Dendritic cell treated with granulocyte-macrophage colony-stimulating factor and Interleukin-4, amounts not matched to agents 40 ng/mL and 50 ng/mL, for 4 days (primary cell): ENCODE results near the gene S100A14.
"Not testable (repeated sequence)": the region's sequence is repeated elsewhere in the genome, so short reads cannot be mapped to it uniquely, and the experiment has no call there.

Source experiments
- H3K27ac Mint-ChIP-seq: one replicate; pipeline ENCODE4 v1.8.0; 2022; ENCODE audit warnings: mild to moderate bottlenecking, mixed read lengths
- H3K27me3 Mint-ChIP-seq: one replicate; pipeline ENCODE4 v1.8.0; 2022; ENCODE audit warnings: mild to moderate bottlenecking, mixed read lengths
- H3K36me3 Mint-ChIP-seq: one replicate; pipeline ENCODE4 v1.8.0; 2022; ENCODE audit warnings: low read depth, mixed read lengths
- H3K4me1 Mint-ChIP-seq: one replicate; pipeline ENCODE4 v1.8.0; 2022; ENCODE audit warnings: low read depth, mixed read lengths
- H3K4me3 Mint-ChIP-seq: one replicate; pipeline ENCODE4 v1.8.0; 2022; ENCODE audit warnings: mild to moderate bottlenecking, moderate library complexity, mixed read lengths
- H3K9me3 Mint-ChIP-seq: one replicate; pipeline ENCODE4 v1.8.0; 2022; ENCODE audit warnings: mixed read lengths
- intact Hi-C: fragments of 100-400 bp; cut with micrococcal nuclease; formaldehyde crosslinking; loops from one replicate; pipeline ENCODE4 v1.15.0; 2022

Gene S100A14

DNA sequence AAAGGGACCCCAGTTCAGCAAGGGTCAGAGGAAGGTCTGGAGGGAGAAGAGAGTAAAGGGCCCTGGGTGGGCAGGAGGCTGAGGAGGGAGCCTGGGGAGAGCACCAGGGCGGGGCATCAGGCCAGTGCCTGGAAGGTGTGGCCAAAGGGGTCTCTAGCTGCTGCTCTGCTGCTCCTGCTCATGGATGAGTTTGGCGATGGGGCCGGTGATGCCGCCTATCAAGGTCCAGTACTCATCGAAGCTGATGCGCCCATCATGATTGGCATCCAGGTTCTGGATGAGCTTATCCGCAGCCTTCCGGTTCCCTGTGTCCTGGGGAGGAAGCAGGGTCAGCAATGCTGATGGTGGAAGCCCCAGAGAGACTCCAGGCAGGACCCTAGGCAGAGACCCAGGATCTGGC lies 8.7 kb downstream of the S100A14 start:
- Mint-ChIP-seq H3K27ac (no peak overlapping the region), H3K27me3 (peaks cover 1% of the 10 kb centered on the region), H3K4me1 (peaks cover 43% of the 10 kb centered on the region), H3K36me3 (no peaks in the 10 kb centered on the region), H3K4me3 (no peak overlapping the region), H3K9me3 (no peaks in the 10 kb centered on the region)
- intact Hi-C loops: no loop called here

DNA sequence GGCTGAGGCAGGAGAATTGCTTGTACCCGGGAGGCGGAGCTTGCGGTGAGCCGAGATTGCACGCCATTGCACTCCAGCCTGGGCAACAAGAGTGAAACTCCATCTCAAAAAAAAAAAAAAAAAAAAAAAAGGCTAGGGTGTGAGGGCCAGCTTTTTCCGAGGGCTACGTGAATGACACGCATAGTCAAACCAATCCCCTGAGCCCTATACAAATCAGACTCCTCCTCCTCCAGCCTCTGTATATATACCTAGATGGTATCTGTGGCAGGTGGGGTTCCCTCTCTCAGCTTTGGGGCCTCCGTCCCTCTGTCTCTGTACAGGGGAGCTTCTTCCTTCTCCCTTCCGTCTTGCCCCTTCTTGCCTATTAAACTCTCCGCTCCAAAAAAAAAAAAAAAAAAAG lies 9.9 kb downstream of the S100A14 start:
- H3K27ac Mint-ChIP-seq: no peak overlapping the region
- H3K4me1 Mint-ChIP-seq: peaks cover 44% of the 10 kb centered on the region

DNA sequence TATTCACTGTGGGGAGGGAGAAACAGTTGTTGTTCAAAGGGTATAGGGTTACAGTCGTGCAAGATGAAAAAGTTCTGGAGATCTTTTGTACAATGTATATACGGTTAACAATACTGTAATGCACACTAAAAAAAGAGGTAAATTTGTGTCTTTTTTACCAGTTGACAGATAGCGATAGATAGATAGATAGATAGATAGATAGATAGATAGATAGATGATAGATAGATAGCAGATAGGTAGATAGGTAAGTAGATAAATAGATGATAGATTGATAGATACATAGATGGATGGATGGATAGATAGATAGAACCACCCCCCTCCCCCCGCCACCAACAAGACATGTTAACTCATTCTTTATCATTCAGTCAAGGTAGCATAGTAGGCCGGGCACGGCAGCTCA lies 13.4 kb downstream of the S100A14 start:
- Mint-ChIP-seq H3K4me1 (peaks cover 31% of the 10 kb centered on the region), H3K27ac (no peak overlapping the region)

More for the DNA sequence above, 9.9 kb downstream of the S100A14 start:
- intact Hi-C loops: no loop called here
- H3K27me3 Mint-ChIP-seq: peaks cover 1% of the 10 kb centered on the region
- H3K9me3 Mint-ChIP-seq: no peaks in the 10 kb centered on the region
- no peaks in the 10 kb centered on the region for H3K36me3 Mint-ChIP-seq
- no peak overlapping the region for H3K4me3 Mint-ChIP-seq

DNA sequence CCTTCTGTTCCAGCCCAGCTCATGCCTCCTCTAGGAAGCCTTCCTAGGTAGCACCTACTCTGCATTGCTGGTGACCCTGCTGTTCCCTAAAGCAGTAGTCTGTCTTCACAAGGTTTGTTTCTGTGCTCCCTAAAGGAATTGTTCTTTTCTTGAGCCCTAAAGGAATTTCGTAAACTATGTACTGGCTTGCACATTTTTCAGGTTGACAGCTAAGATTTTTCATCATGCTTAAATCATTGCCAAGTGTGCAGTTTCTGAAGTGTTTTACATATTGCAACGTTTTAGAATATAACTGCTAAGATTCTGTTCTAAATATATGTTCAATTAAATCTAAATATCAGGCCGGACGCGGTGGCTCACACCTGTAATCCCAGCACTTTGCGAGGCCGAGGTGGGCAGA lies 16.3 kb downstream of the S100A14 start:
- Mint-ChIP-seq H3K4me1 (peaks cover 35% of the 10 kb centered on the region), H3K9me3 (no peaks in the 10 kb centered on the region), H3K36me3 (no peaks in the 10 kb centered on the region), H3K27me3 (no peaks in the 10 kb centered on the region), H3K27ac (peak overlapping the region; percentile 29), H3K4me3 (no peak overlapping the region)
- intact Hi-C loops: no loop called here

More for the DNA sequence above, 13.4 kb downstream of the S100A14 start:
- H3K36me3 Mint-ChIP-seq: no peaks in the 10 kb centered on the region
- no peak overlapping the region for H3K4me3 Mint-ChIP-seq
- no peaks in the 10 kb centered on the region for H3K9me3 Mint-ChIP-seq
- intact Hi-C loops: no loop called here
- H3K27me3 Mint-ChIP-seq: peaks cover 1% of the 10 kb centered on the region

DNA sequence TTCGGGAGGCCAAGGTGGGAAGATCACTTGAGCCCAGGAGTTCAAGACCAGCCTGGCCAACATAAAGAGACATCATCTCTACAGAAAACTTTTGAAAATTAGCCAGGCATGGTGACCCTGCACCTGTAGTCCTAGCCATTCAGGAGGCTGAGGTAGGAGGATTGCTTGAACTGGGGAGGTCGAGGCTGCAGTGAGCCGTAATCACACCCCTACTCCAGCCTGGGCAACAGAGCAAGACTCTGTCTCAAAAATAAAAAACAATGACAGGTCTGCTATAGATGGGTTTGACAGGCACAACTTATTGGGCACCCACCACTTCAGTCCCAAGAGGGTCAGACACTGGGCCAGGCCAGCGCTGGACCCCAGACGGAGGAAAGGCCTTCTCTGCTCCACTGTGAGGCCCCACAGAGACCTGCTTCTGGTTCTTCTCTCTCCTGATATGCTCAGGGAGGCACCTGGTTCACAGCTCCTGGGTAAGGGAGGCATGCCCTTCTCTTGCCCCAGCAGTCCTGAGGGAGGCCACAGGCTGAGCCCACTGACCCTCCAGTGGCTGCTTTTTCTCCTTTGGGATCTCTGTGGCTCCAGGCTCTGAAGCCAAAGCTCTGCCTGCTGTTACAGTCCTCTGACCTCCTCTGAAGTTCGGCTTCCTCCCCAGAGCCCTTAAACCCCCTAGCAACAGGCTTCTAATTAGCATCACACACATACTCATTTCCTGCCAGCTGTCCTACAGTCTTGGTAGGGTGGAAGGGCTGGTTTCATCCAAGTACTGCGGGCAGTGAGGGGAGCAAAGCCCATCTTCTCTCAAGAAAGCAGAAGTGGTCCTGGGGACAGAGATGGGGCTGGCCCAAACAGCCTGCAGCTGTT lies 17.6 kb downstream of the S100A14 start:
- H3K27ac Mint-ChIP-seq: peak overlapping the region; percentile 28
- intact Hi-C loops: no loop called here
- no peaks in the 10 kb centered on the region for H3K36me3 Mint-ChIP-seq
- no peaks in the 10 kb centered on the region for H3K27me3 Mint-ChIP-seq
- no peaks in the 10 kb centered on the region for H3K9me3 Mint-ChIP-seq
- H3K4me1 Mint-ChIP-seq: peaks cover 35% of the 10 kb centered on the region
- H3K4me3 Mint-ChIP-seq: no peak overlapping the region

DNA sequence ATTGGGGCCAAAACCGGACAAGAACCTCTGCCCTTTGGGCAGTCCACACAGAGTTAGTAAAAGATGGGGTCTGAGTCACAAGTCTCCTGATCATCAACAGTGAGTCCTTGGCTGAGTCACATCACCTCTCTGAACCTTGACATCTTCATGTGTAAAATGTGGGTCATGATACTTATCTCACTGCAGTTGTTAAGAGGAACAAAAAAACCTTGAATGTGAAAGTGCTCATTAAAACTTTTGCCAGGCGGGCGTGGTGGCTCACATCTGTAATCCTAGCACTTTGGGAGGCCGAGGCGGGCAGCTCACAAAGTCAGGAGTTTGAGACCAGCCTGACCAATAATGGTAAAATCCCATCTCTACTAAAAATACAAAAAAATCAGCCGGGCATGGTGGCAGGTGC lies 18.9 kb downstream of the S100A14 start:
- H3K27me3 Mint-ChIP-seq: no peaks in the 10 kb centered on the region
- H3K4me1 Mint-ChIP-seq: peaks cover 31% of the 10 kb centered on the region
- peak overlapping the region; percentile 39 for H3K27ac Mint-ChIP-seq
- H3K4me3 Mint-ChIP-seq: no peak overlapping the region
- no peaks in the 10 kb centered on the region for H3K9me3 Mint-ChIP-seq
- intact Hi-C loops: no loop called here
- no peaks in the 10 kb centered on the region for H3K36me3 Mint-ChIP-seq

DNA sequence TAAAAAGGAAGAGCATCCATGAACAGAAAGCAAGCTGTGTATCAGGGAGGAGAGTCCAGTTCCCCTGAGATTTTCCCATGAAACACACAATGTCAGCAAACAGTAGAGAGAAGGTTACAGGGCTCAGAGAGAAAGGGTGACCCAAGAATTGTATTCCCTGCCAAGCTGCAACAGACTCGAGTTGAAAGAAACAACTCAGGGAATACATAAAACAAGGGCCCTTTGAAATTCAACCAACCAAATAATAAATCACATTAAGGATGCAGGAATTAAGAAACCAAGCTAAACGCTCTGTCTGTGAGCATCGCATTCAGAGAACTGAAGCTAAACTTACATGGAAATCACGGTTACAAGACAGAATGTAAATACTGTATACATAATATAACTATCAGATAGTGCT lies 23.4 kb downstream of the S100A14 start:
- no peak overlapping the region for H3K27ac Mint-ChIP-seq
- H3K4me3 Mint-ChIP-seq: no peak overlapping the region
- peaks cover 9% of the 10 kb centered on the region for H3K4me1 Mint-ChIP-seq

DNA sequence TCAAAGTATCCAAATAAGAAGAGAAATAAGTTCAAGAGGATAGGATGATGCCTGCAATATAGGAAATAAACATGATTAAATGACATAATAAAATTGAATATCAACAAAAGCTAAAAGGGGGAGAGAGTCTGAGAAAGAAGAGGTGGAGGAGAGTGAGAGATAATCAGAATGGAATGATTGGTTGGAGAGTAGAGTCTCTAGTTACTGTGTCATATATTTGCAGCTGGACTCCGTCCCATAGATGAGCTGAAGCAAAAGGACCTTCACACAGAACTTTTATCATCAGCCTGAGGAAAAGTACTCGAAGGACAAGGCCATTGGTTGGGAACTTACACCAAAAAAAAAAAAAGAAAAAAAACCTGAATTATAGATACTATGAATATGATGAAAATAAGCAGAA lies 27.6 kb downstream of the S100A14 start:
- Mint-ChIP-seq H3K9me3 (no peaks in the 10 kb centered on the region), H3K4me3 (no peak overlapping the region)
- intact Hi-C loops: no loop called here

More for the DNA sequence above, 23.4 kb downstream of the S100A14 start:
- intact Hi-C loops: no loop called here
- Mint-ChIP-seq H3K9me3 (no peaks in the 10 kb centered on the region), H3K36me3 (no peaks in the 10 kb centered on the region), H3K27me3 (no peaks in the 10 kb centered on the region)

DNA sequence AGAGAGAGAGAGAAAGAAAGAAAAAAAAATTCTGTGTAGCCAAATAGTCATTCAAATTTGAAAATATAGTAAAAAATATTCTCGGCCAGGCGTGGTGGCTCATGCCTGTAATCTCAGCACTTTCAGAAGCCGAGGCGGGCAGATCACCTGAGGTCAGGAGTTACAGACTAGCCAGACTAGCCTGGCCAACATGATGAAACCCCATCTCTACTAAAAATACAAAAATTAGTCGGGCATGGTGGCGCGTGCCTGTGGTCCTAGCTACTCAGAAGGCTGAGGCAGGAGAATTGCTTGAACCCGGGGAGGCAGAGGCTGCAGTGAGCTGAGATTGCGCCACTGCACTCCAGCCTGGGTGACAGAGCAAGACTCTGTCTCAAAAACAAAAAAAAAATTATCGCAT lies 28.1 kb downstream of the S100A14 start:
- H3K9me3 Mint-ChIP-seq, intact Hi-C loops, H3K27ac Mint-ChIP-seq, H3K36me3 Mint-ChIP-seq, H3K27me3 Mint-ChIP-seq, H3K4me3 Mint-ChIP-seq: not testable (repeated sequence)
- H3K4me1 Mint-ChIP-seq: peaks cover 12% of the 10 kb centered on the region

More for the DNA sequence above, 27.6 kb downstream of the S100A14 start:
- Mint-ChIP-seq H3K36me3 (no peaks in the 10 kb centered on the region), H3K4me1 (peaks cover 12% of the 10 kb centered on the region), H3K27me3 (peaks cover 2% of the 10 kb centered on the region), H3K27ac (no peak overlapping the region)

DNA sequence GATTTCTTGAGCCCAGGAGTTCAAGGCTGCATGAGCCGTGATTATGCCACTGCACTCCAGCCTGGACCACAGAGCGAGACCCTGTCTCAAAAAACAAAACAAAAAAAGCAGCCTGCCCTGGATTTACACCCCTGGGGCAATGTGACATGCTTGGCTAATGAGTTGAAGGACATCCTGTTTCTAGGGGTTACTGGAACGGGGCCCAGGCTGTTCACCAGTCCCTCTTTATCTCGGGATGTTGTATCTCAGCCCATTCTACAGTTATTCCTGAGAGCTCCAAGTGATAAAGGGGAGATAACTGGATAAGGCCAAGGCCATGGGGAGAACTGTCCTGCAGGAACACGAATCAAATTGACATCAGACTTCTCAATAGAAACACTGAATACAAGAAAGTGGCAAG lies 28.8 kb downstream of the S100A14 start:
- peaks cover 12% of the 10 kb centered on the region for H3K4me1 Mint-ChIP-seq
- no peaks in the 10 kb centered on the region for H3K36me3 Mint-ChIP-seq
- no peak overlapping the region for H3K4me3 Mint-ChIP-seq
- H3K27ac Mint-ChIP-seq: no peak overlapping the region
- intact Hi-C loops: no loop called here
- H3K9me3 Mint-ChIP-seq: no peaks in the 10 kb centered on the region
- peaks cover 2% of the 10 kb centered on the region for H3K27me3 Mint-ChIP-seq

DNA sequence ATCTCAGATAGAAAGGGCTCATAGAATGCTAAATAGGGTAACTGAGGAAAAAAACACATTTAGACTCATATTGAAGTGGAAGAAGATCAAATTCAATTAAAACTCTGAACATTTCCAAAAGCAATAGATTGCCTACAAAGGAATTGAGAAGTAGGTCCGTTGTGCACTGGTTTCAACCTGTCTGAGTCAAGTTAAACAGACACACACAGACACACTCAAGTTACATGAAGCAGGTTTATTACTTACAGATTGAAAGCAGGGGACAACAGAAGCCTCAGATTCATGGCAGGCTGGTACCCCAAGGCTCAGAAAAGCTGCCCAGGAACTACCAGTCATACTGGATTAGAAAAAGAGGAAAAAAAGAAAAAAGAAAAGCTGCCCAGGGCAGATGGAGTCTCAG lies 29.8 kb downstream of the S100A14 start:
- intact Hi-C loops: no loop called here
- no peaks in the 10 kb centered on the region for H3K36me3 Mint-ChIP-seq
- no peak overlapping the region for H3K27ac Mint-ChIP-seq
- no peaks in the 10 kb centered on the region for H3K9me3 Mint-ChIP-seq
- H3K4me3 Mint-ChIP-seq: no peak overlapping the region
- peaks cover 12% of the 10 kb centered on the region for H3K4me1 Mint-ChIP-seq
- peaks cover 2% of the 10 kb centered on the region for H3K27me3 Mint-ChIP-seq

DNA sequence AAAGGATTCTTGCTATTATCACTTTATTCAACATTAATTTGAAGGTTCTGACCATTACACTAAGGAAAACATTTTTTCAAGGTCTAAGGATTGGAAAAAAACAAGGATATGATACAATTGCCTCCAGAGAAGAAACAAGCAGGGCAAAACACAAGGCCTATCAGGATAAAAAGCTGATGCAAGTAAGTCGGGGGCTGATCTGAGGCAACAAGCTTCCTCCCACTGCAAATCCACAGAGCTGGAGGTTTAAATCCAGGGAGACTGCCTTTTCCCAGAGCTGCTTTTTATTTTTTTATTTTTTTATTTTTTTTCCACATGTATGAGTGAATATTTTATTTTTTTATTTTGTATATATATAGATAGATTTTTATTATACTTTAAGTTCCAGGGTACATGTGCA lies 31.1 kb downstream of the S100A14 start:
- H3K27ac Mint-ChIP-seq: no peak overlapping the region
- H3K4me3 Mint-ChIP-seq: no peak overlapping the region
- no peaks in the 10 kb centered on the region for H3K36me3 Mint-ChIP-seq
- peaks cover 2% of the 10 kb centered on the region for H3K27me3 Mint-ChIP-seq
- intact Hi-C loops: no loop called here
- H3K4me1 Mint-ChIP-seq: peaks cover 12% of the 10 kb centered on the region
- H3K9me3 Mint-ChIP-seq: no peaks in the 10 kb centered on the region

DNA sequence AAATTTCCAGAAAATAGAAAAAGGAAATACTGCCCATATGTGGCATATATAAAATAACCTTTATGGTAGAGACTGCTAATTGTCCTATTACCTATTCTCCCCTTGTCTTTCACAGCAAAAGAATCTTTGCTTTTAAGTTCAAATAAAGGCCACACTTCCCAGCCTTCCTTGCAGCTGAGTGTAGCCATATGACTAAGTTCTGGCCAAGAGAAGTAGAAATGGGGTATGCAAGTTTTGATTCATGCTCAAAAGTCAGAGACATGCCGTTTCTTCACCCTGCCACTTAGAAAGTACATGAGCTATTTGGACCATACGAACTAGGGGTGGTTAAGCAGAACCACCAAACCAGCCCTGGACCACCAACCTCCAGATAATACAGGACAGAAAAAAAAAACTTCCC lies 32.1 kb downstream of the S100A14 start:
- intact Hi-C loops: no loop called here
- Mint-ChIP-seq H3K4me1 (peaks cover 12% of the 10 kb centered on the region), H3K4me3 (no peak overlapping the region), H3K27ac (no peak overlapping the region), H3K36me3 (no peaks in the 10 kb centered on the region), H3K9me3 (no peaks in the 10 kb centered on the region), H3K27me3 (peaks cover 2% of the 10 kb centered on the region)

DNA sequence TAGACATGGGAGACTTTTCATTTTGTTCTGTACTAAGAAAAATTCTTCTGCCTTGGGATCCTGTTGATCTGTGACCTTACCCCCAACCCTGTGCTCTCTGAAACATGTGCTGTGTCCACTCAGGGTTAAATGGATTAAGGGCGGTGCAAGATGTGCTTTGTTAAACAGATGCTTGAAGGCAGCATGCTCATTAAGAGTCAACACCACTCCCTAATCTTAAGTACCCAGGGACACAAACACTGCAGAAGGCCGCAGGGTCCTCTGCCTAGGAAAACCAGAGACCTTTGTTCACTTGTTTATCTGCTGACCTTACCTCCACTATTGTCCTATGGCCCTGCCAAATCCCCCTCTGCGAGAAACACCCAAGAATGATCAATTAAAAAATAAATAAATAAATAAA lies 32.6 kb downstream of the S100A14 start:
- intact Hi-C loops, H3K27ac Mint-ChIP-seq, H3K36me3 Mint-ChIP-seq, H3K4me3 Mint-ChIP-seq, H3K27me3 Mint-ChIP-seq, H3K9me3 Mint-ChIP-seq: not testable (repeated sequence)
- peaks cover 11% of the 10 kb centered on the region for H3K4me1 Mint-ChIP-seq

DNA sequence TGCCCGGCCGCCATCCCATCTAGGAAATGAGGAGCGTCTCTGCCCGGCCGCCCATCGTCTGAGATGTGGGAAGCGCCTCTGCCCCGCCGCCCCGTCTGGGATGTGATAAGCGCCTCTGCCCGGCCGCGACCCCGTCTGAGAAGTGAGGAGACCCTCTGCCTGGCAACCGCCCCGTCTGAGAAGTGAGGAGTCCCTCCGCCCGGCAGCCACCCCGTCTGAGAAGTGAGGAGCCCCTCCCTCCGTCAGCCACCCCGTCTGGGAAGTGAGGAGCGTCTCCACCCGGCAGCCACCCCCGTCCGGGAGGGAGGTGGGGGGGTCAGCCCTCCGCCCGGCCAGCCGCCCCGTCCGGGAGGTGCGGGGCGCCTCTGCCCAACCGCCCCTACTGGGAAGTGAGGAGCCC lies 33.3 kb downstream of the S100A14 start:
- H3K27ac Mint-ChIP-seq, H3K36me3 Mint-ChIP-seq, H3K4me3 Mint-ChIP-seq, H3K27me3 Mint-ChIP-seq, H3K4me1 Mint-ChIP-seq, H3K9me3 Mint-ChIP-seq, intact Hi-C loops: not testable (repeated sequence)
